Measurements from ENCODE around the gene TRAF2. TPM values are rescaled to one million over a fixed set of nuclear protein-coding genes. Genes with fewer than 3 reads are reported as not detected.

The TRAF2 gene
- total RNA-seq, 1 experiment from 2014 or later = 29.2 TPM

DNA sequence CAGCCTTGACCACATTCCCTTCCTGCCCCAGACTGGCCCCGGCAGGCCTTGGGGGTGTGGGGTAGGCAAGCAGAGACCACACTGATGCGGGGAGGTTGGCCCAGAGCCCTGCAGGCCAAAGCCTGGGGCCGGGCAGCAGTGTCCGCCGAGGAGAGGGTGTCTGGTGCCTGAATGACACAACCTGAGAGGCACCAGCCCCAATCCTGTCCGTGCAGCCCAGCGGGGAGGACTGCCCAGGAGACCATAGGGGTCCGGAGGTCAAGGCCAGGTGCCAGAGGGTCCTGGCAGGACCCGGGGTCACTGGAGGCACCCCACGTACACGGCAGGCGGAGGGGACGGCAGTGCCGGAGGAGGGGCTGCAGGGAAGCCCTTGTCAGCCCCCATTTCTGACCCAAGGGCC, 85.4 kb downstream of the TRAF2 start:
- Histone ChIP-seq H3K27ac (ENCODE audit: low read depth, low read length, poor library complexity, severe bottlenecking) (no peak overlapping the region), H3K4me1 (ENCODE audit: insufficient read depth, low read length, poor library complexity, severe bottlenecking) (no peaks in the 10 kb centered on the region), H3K4me3 (ENCODE audit: low read depth, low read length, poor library complexity, severe bottlenecking) (no peak overlapping the region), H3K36me3 (ENCODE audit: insufficient read depth, low read length, poor library complexity, severe bottlenecking) (no peaks in the 10 kb centered on the region), H3K27me3 (replicated peaks; ENCODE audit: insufficient read depth, low read depth, low read length, poor library complexity) (no peaks in the 10 kb centered on the region), H3K9me3 (ENCODE audit: low read depth, low read length, poor library complexity, severe bottlenecking) (no peaks in the 10 kb centered on the region)
- POLR2A ChIA-PET (ENCODE audit: low non-redundant PET) = no interaction called here
- CTCF ChIA-PET = no interaction called here
- no TSS peak for BruUV-seq (replicated peaks)
- intact Hi-C loops (cut with micrococcal nuclease; ENCODE audit: unreplicated experiment) = no loop called here
- DNase-seq (ENCODE audit: low spot score) = no peak
- no peak for TF ChIP-seq EZH2 (IDR thresholded peaks at IDR 0.05; ENCODE audit: borderline replicate concordance, low read depth, low read length, poor library complexity, severe bottlenecking)

DNA sequence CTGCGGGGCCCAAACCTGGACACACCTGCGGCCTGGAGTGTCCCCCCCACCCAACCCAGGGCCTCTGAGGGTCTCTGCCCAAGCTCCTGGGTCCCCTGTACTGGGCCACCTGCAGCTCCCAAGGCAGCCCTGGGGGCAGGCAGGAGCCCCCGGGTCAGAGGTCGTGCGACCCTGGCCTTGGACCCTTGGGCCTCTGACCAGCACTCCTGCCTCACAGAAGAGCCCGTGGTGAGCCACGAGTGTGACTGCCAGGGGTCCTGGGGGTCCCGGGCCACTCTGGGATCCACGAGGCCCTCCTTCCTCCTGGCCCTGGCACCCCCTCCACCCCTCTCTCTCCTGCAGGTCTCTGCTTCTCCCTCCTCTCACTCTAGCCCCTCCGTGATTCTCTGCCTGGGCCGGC, 86.0 kb downstream of the TRAF2 start:
- TF ChIP-seq EZH2 (IDR thresholded peaks at IDR 0.05; ENCODE audit: borderline replicate concordance, low read depth, low read length, poor library complexity, severe bottlenecking) (no peak), CTCF (conservative IDR thresholded peaks at IDR 0.05; ENCODE audit: low read depth, low read length) (no peak)
- POLR2A ChIA-PET (ENCODE audit: low non-redundant PET) = no interaction called here
- Histone ChIP-seq H3K27ac (ENCODE audit: low read depth, low read length, poor library complexity, severe bottlenecking) (no peak overlapping the region), H3K4me1 (ENCODE audit: insufficient read depth, low read length, poor library complexity, severe bottlenecking) (no peaks in the 10 kb centered on the region), H3K36me3 (ENCODE audit: insufficient read depth, low read length, poor library complexity, severe bottlenecking) (no peaks in the 10 kb centered on the region), H3K9me3 (ENCODE audit: low read depth, low read length, poor library complexity, severe bottlenecking) (no peaks in the 10 kb centered on the region), H3K4me3 (ENCODE audit: low read depth, low read length, poor library complexity, severe bottlenecking) (no peak overlapping the region), H3K27me3 (replicated peaks; ENCODE audit: insufficient read depth, low read depth, low read length, poor library complexity) (no peaks in the 10 kb centered on the region)
- intact Hi-C loops (cut with micrococcal nuclease; ENCODE audit: unreplicated experiment) = no loop called here
- CTCF ChIA-PET = no interaction called here
- no peak for DNase-seq (ENCODE audit: low spot score)
- BruUV-seq (replicated peaks) = no TSS peak

- ChIA-PET POLR2A (ENCODE audit: low non-redundant PET) (no interaction called here), CTCF (no interaction called here)
- H3K9me3 ChIP-seq (ENCODE audit: low read depth, low read length, poor library complexity, severe bottlenecking) = no peaks in the 10 kb centered on the region
- no peaks in the 10 kb centered on the region for H3K36me3 ChIP-seq (ENCODE audit: insufficient read depth, low read length, poor library complexity, severe bottlenecking)
- H3K4me3 ChIP-seq (ENCODE audit: low read depth, low read length, poor library complexity, severe bottlenecking) = no peak overlapping the region
- TF ChIP-seq CTCF (conservative IDR thresholded peaks at IDR 0.05; ENCODE audit: low read depth, low read length) = no peak
- no peak for TF ChIP-seq EZH2 (IDR thresholded peaks at IDR 0.05; ENCODE audit: borderline replicate concordance, low read depth, low read length, poor library complexity, severe bottlenecking)
- intact Hi-C loops (cut with micrococcal nuclease; ENCODE audit: unreplicated experiment) = no loop called here
- H3K27me3 ChIP-seq (replicated peaks; ENCODE audit: insufficient read depth, low read depth, low read length, poor library complexity) = no peaks in the 10 kb centered on the region
- H3K4me1 ChIP-seq (ENCODE audit: insufficient read depth, low read length, poor library complexity, severe bottlenecking) = no peaks in the 10 kb centered on the region
- no TSS peak for BruUV-seq (replicated peaks)
- DNase-seq (ENCODE audit: low spot score) = no peak
- no peak overlapping the region for H3K27ac ChIP-seq (ENCODE audit: low read depth, low read length, poor library complexity, severe bottlenecking)
Measured at GRCh38 chr9:136972743-136973142, 86.4 kb downstream of the TRAF2 start.
